Gastroesophageal sphincter (tissue), 4 donors: Measurements from ENCODE around the gene SFXN3. TPM values are rescaled to one million over a fixed set of nuclear protein-coding genes. Genes with fewer than 3 reads are reported as not detected.

Experiments used
- ATAC-seq: fragments of 150-250 bp; one replicate; pipeline ENCODE4 v1.9.1; 2016; ENCODE audit warnings: mild to moderate bottlenecking, moderate library complexity
- H3K27ac ChIP-seq, 4 donors: fragments of 200-600 bp; sonication (generic) in 3 of 4; 1 replicate in 3 of 4; 2 replicates in 1 of 4; pipeline ENCODE4 v1.5.1; 2016 to 2019
- H3K27me3 ChIP-seq: fragments of 200-600 bp; sonication (generic); one replicate; pipeline ENCODE4 v1.5.1; 2019
- H3K36me3 ChIP-seq, 2 donors: fragments of 200-600 bp; sonication (generic); one replicate each; pipeline ENCODE4 v1.5.1; 2019; ENCODE audit warnings: control low read depth in 1 of 2
- H3K4me1 ChIP-seq, 3 donors: fragments of 200-600 bp; sonication (generic); 1 replicate in 2 of 3; 2 replicates in 1 of 3; pipeline ENCODE4 v1.5.1; 2016 to 2019; ENCODE audit warnings: control low read depth in 2 of 3
- H3K4me3 ChIP-seq, 2 donors: fragments of 200-600 bp; sonication (generic); one replicate each; pipeline ENCODE4 v1.5.1; 2019; ENCODE audit warnings: mild to moderate bottlenecking in 1 of 2, moderate library complexity in 1 of 2
- H3K9me3 ChIP-seq, 3 donors: fragments of 200-600 bp; sonication (generic); one replicate each; pipeline ENCODE4 v1.5.1; 2017 to 2019; ENCODE audit warnings: control low read depth in 2 of 3
- CTCF ChIP-seq, 4 experiments: fragments of 200-600 bp in 2 of 4; fragments of 450-650 bp in 2 of 4; sonication (generic) in 1 of 4; IDR thresholded peaks; one replicate each; pipeline ENCODE4 v1.5.1; 2017 to 2019; ENCODE audit warnings: antibody characterized with exemption in 4 of 4, mild to moderate bottlenecking in 2 of 4, moderate library complexity in 2 of 4
- EP300 ChIP-seq: sonication (generic); formaldehyde crosslinking; IDR thresholded peaks from one replicate; pipeline ENCODE4 v1.6.1; 2017; ENCODE audit warnings: antibody characterized with exemption, mild to moderate bottlenecking
- POLR2A ChIP-seq, 2 donors: fragments of 450-650 bp; IDR thresholded peaks; one replicate each; pipeline ENCODE4 v1.6.1; 2017; ENCODE audit warnings: antibody characterized with exemption in 2 of 2, mild to moderate bottlenecking in 2 of 2, moderate library complexity in 1 of 2
- POLR2AphosphoS5 ChIP-seq: sonication (generic); formaldehyde crosslinking; IDR thresholded peaks from one replicate; pipeline ENCODE4 v1.6.1; 2017; ENCODE audit warnings: antibody characterized with exemption
- WGBS, 2 donors: methylation state at CpG; one replicate each; pipeline ENCODE4 v1.1.5; 2018; ENCODE audit warnings: low coverage in 1 of 2; 5-methylcytosine and 5-hydroxymethylcytosine counted together
- total RNA-seq, 4 donors: library from RNA; depleted of rRNA; stranded (reverse); fragments of >200 nt; gene quantifications; one replicate each; pipeline ENCODE4 v1.1.0, GENCODE V29; 2016

Gene SFXN3
- total RNA-seq, 4 donors from 2014 or later: 47.5 to 84.2 (median 66.0) TPM

- 80 to 83% methylated on average over 1 of the region's 27 CpGs for WGBS, 2 donors
- Histone ChIP-seq H3K4me3 (no peak overlapping the region), H3K27me3 (no peaks in the 10 kb centered on the region), H3K27ac (no peak overlapping the region), H3K4me1 (peaks cover 0 to 28% (median 12%) of the 10 kb centered on the region in 3 donors), H3K9me3 (no peaks in the 10 kb centered on the region), H3K36me3 (peaks cover 0 to 2% of the 10 kb centered on the region in 2 donors)
- ATAC-seq: no peak
- TF ChIP-seq POLR2AphosphoS5 (no peak), EP300 (no peak), CTCF (IDR thresholded peaks at IDR 0.05) (no peak), POLR2A (IDR thresholded peaks at IDR 0.05) (no peak)
Observed at GRCh38 chr10:101029520-101030295, 1.3 kb upstream of the SFXN3 start.

GRCh38 chr10:101030496-101031127 lies 422 bp upstream of the SFXN3 start:
- peak overlapping the region; percentile 60 to 76 for H3K4me3 ChIP-seq
- H3K4me1 ChIP-seq: peaks cover 0 to 28% (median 12%) of the 10 kb centered on the region in 3 donors
- H3K36me3 ChIP-seq: peaks cover 0 to 11% of the 10 kb centered on the region in 2 donors
- H3K27ac ChIP-seq: peak overlapping the region in 3 of 4 donors; percentile 89 to 98 (median 96)
- H3K27me3 ChIP-seq: no peaks in the 10 kb centered on the region
- 11% methylated on average over 4 of the region's 25 CpGs; no CpG with 5 or more reads in 1 of the 2 donors for WGBS, 2 donors
- no peak for ATAC-seq
- TF ChIP-seq CTCF (IDR thresholded peaks at IDR 0.05) (no peak), POLR2A (IDR thresholded peaks at IDR 0.05) (no peak), POLR2AphosphoS5 (no peak), EP300 (no peak)
- H3K9me3 ChIP-seq: no peaks in the 10 kb centered on the region

GRCh38 chr10:101031796-101032636 lies 982 bp downstream of the SFXN3 start:
- Histone ChIP-seq H3K27me3 (no peaks in the 10 kb centered on the region), H3K4me3 (peak overlapping the region; percentile 60 to 76), H3K36me3 (peaks cover 0 to 25% of the 10 kb centered on the region in 2 donors), H3K9me3 (no peaks in the 10 kb centered on the region), H3K27ac (peak overlapping the region; percentile 86 to 98 (median 92)), H3K4me1 (peaks cover 0 to 28% (median 12%) of the 10 kb centered on the region in 3 donors)
- 0% methylated on average over 3 to 5 of the region's 47 CpGs for WGBS, 2 donors
- TF ChIP-seq EP300: no peak
- TF ChIP-seq POLR2AphosphoS5: peak; percentile 14
- TF ChIP-seq POLR2A (IDR thresholded peaks at IDR 0.05): peak in 1 of 2 donors; percentile 42
- TF ChIP-seq CTCF (IDR thresholded peaks at IDR 0.05): no peak
- ATAC-seq: peak; percentile 71

- H3K4me3 ChIP-seq: peak overlapping the region; percentile 60 to 76
- WGBS, 2 donors: 0% methylated on average over 2 to 5 of the region's 6 CpGs
- H3K9me3 ChIP-seq: no peaks in the 10 kb centered on the region
- H3K4me1 ChIP-seq: peaks cover 0 to 28% (median 12%) of the 10 kb centered on the region in 3 donors
- no peaks in the 10 kb centered on the region for H3K27me3 ChIP-seq
- H3K36me3 ChIP-seq: peaks cover 0 to 32% of the 10 kb centered on the region in 2 donors
- TF ChIP-seq CTCF (IDR thresholded peaks at IDR 0.05): no peak
- TF ChIP-seq POLR2A (IDR thresholded peaks at IDR 0.05): no peak
- TF ChIP-seq POLR2AphosphoS5: peak; percentile 38
- peak; percentile 58 for ATAC-seq
- H3K27ac ChIP-seq: peak overlapping the region; percentile 86 to 98 (median 92)
Observed at GRCh38 chr10:101032637-101033224, 1.7 kb downstream of the SFXN3 start.
